Measurements from ENCODE around the gene FAM241B.

Gene FAM241B

DNA sequence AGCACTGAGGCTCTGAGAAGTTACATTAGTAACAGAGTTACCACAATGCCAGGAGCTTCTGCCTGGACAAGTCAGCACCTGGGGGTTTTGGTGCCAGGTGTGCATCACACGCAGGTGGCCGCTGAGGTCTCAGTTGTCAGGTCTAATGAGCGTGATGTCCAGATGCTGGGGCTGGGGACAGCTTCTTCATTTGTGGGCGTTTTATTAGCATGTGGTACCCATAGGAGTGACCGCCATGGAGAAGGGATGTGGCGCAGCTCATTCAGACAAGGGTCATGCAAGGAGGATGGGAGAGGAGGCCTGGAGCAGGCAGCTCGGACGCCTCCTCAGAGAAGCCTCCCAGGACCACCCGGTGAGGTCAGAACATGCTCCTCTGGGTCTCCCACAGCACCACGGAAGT is 27.8 kb downstream of the FAM241B start:
- TF ChIP-seq, protein P1, sequence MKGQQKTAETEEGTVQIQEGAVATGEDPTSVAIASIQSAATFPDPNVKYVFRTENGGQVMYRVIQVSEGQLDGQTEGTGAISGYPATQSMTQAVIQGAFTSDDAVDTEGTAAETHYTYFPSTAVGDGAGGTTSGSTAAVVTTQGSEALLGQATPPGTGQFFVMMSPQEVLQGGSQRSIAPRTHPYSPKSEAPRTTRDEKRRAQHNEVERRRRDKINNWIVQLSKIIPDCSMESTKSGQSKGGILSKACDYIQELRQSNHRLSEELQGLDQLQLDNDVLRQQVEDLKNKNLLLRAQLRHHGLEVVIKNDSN (IDR thresholded peaks at IDR 0.05), result no peak
- no peak for TF ChIP-seq EGR1 (IDR thresholded peaks at IDR 0.05)

DNA sequence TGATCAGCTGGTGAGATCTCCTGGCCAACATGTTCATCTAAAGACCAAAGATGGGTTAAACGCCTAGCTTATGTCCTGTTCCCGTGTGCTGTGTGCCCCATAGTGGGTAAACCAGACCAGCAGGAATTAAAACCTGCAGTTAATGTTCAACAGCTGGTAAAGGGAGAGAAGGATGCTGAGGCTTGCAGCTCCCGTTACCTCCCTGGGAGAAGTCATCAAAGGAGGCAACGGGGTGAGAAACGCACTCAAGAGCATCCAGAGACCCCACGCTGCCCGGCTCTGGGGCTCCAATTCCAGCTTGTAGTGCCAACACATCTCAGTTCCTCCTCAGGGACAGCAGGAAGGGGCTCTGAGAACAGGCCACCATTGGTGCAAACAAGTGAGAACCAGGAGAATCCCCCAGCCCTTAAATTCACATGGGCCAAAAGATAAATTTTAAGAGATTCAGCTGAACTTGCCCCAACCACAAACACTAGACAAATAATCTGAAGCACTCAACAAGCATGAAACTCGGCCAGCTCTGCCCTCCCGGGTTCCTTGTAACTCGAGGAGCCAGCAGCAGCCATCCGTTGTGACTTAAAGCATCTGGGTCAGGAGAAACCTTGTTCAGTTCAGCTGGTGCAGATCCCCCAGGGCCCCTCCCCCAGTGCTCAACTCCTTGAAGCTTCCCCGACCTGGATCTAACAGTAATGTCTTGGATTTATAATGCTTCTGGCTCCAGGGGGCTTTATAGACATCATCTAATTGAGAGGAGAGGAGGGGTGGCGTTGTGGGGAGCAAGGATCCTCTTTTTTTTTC is 29.4 kb downstream of the FAM241B start:
- no peak for TF ChIP-seq TAF1 (IDR thresholded peaks at IDR 0.05; ENCODE audit: low read depth)

DNA sequence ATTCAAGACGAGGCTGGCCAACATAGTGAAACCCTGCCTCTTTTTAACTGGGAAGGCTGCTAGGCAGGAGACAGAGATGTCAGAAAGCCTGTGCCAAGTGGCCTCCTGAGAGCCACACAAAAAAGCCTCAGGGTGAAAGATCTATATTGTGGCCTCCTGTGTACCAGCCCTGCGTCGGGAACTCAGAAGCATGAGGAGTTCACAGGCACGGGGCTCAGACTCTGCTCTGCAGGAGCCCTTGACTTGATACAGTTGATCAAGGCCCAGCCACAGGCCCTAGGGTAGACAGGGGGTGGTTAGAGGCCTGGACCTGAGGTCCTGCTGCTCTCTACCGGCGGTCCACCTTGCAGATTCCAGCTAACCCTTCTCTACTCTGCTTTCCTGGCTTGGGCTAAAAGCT is 30.2 kb downstream of the FAM241B start:
- TF ChIP-seq, protein P1 (IDR thresholded peaks at IDR 0.05), result no peak
- TF ChIP-seq, protein P2, sequence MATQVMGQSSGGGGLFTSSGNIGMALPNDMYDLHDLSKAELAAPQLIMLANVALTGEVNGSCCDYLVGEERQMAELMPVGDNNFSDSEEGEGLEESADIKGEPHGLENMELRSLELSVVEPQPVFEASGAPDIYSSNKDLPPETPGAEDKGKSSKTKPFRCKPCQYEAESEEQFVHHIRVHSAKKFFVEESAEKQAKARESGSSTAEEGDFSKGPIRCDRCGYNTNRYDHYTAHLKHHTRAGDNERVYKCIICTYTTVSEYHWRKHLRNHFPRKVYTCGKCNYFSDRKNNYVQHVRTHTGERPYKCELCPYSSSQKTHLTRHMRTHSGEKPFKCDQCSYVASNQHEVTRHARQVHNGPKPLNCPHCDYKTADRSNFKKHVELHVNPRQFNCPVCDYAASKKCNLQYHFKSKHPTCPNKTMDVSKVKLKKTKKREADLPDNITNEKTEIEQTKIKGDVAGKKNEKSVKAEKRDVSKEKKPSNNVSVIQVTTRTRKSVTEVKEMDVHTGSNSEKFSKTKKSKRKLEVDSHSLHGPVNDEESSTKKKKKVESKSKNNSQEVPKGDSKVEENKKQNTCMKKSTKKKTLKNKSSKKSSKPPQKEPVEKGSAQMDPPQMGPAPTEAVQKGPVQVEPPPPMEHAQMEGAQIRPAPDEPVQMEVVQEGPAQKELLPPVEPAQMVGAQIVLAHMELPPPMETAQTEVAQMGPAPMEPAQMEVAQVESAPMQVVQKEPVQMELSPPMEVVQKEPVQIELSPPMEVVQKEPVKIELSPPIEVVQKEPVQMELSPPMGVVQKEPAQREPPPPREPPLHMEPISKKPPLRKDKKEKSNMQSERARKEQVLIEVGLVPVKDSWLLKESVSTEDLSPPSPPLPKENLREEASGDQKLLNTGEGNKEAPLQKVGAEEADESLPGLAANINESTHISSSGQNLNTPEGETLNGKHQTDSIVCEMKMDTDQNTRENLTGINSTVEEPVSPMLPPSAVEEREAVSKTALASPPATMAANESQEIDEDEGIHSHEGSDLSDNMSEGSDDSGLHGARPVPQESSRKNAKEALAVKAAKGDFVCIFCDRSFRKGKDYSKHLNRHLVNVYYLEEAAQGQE (IDR thresholded peaks at IDR 0.05; ENCODE audit: low read depth), result no peak
- TF ChIP-seq EGR1 (IDR thresholded peaks at IDR 0.05), result no peak
- no peak for TF ChIP-seq YY1 (IDR thresholded peaks at IDR 0.05; ENCODE audit: low read depth)
- no peak for TF ChIP-seq ZBTB7A (IDR thresholded peaks at IDR 0.05; ENCODE audit: low read depth)
- TF ChIP-seq NFIC (IDR thresholded peaks at IDR 0.05), result no peak

DNA sequence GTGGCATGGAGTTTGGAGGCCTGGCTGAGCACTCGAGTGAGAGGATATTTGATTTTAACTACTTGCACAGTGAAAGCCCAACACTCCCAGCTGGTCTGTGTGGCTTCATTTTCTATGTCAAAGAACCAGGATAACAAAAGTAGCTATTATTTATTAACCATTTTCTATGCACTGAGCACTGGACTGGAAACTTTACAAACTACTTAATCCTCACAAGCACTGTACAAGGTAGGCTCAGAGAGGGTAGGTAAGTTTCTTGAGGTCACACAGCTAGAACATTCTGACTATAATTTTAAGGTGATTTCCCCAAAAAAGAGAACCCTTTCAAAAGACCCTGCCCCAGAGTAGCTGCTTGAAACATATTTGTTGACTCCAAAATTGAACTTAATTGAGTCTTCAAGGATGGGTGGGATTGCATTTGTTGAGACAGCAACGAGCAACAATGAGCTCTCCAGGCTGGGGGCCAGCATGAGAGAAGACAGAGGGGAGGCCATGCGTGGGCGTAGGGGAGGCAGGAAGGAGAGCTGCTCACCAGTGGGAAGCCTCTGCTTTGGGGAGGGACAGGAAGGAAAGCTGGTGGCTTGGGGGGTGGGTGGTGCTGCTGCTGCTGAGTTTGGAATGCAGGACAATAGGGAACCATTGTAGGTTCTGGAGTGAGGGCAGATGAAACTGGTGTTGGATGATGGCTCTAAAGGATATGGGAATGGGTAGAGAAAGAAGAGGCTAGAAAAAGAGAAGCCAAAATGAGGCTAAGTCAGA is 31.5 kb downstream of the FAM241B start:
- TF ChIP-seq, protein P3, sequence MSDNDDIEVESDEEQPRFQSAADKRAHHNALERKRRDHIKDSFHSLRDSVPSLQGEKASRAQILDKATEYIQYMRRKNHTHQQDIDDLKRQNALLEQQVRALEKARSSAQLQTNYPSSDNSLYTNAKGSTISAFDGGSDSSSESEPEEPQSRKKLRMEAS (IDR thresholded peaks at IDR 0.05), result no peak
- TF ChIP-seq TEAD4 (IDR thresholded peaks at IDR 0.05), result no peak

DNA sequence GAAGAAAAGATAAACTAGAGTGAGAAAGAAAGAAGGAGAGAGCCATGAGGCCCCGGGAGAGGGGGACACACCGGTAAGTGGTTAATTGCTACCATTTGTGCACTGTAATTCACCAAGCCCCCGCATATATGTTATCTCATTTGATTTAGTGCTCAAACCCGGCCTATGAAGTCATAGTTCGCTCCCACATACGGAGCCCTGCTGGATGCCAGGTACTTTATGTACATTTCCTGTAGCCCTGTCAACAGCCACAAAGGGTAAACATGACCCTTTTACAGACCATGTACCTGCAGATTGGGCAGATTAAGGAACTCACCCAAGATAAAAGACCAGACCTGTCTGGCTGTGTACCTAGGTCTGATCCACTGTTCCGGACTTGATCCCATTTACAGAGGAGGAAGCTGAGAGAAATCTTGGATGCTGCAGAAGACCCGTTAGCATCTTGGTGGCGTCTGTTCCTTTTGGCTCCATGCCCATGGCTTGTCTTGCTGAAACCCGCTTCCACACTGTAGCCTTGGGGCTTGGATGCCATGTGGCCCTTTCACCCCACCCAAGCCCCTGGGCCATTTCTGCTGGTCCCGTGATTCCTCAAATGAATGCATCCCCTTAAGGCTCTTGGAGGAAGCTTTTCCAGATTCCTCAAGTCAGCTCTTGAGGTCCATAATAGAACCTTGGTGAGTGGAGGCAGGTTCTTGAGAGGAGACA is 32.3 kb downstream of the FAM241B start:
- TF ChIP-seq EGR1 (IDR thresholded peaks at IDR 0.05) (no peak), TAF1 (IDR thresholded peaks at IDR 0.05; ENCODE audit: low read depth) (no peak), FOXM1 (IDR thresholded peaks at IDR 0.05; ENCODE audit: borderline replicate concordance, low read depth) (no peak)
- TF ChIP-seq, protein P1 (IDR thresholded peaks at IDR 0.05), result no peak

DNA sequence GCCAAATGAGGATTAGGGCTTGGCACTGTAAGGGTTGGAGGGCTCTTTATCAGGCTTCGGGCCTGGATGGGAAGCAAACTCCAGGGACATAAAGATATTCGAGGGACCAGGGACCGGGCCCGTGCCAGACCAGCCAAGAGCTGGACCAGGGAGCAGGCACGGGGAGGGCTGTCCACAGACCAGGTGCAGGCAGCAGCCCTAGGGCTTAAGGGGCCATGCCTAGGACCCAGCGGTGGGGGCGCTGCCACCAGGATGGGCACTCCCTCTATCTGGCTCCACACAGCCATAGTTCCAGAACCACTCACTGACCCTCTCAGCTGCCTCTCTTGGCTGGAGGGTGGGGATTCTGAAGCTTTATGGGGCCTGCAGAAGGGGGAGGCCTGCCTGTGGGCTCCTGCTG is 32.9 kb downstream of the FAM241B start:
- no peak for TF ChIP-seq TAF1 (IDR thresholded peaks at IDR 0.05; ENCODE audit: low read depth)
- TF ChIP-seq YY1 (IDR thresholded peaks at IDR 0.05; ENCODE audit: low read depth), result no peak

DNA sequence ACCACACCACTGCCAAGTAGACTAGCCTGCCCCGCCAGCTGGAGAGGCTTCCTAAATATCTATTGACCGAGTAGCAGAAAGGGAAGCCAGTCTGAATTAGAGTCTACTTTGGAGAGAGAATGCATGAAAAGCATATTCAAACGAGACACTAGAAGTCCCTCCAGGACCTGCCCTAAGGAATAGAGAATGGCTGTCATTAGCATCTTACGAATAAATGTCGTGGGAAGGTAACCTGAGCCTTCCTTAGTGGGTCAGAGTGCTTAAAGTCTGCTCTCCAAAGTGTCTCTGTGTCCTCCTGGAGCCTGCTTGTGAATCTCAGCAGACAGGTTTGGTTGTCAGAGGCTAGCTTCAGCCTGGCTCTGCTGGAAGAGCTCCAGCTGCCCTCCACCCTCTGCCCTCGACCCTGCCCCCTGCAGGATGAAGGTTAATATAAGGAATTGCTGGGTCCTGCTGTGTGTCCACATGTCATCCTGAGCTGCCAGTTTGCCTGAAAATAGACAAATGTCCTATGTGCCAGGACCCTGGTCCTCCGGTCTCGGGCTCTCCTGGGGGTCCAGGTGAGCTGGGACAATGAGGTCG is 33.4 kb downstream of the FAM241B start:
- TF ChIP-seq RAD21 (IDR thresholded peaks at IDR 0.05; ENCODE audit: low read depth) (no peak), FOXM1 (IDR thresholded peaks at IDR 0.05; ENCODE audit: borderline replicate concordance, low read depth) (no peak), CEBPB (IDR thresholded peaks at IDR 0.05) (no peak), EGR1 (IDR thresholded peaks at IDR 0.05) (no peak), EP300 (IDR thresholded peaks at IDR 0.05; ENCODE audit: borderline replicate concordance) (no peak), TEAD4 (IDR thresholded peaks at IDR 0.05) (no peak), TAF1 (IDR thresholded peaks at IDR 0.05; ENCODE audit: low read depth) (no peak), YY1 (IDR thresholded peaks at IDR 0.05; ENCODE audit: low read depth) (no peak), NFIC (IDR thresholded peaks at IDR 0.05) (no peak), TCF12 (IDR thresholded peaks at IDR 0.05; ENCODE audit: low read depth) (no peak), CREB1 (IDR thresholded peaks at IDR 0.05; ENCODE audit: low read depth) (no peak), ZBTB7A (IDR thresholded peaks at IDR 0.05; ENCODE audit: low read depth) (no peak)
- TF ChIP-seq, protein P1 (IDR thresholded peaks at IDR 0.05), result no peak
- TF ChIP-seq, protein P2 (IDR thresholded peaks at IDR 0.05; ENCODE audit: low read depth), result no peak
- TF ChIP-seq, protein P3 (IDR thresholded peaks at IDR 0.05), result no peak
